Astrocyte (in vitro differentiated cells and primary cell): Measurements from ENCODE around the gene EDN3. TPM values are rescaled to one million over a fixed set of nuclear protein-coding genes. Genes with fewer than 3 reads are reported as not detected.

ENCODE experiments used
- DNase-seq: peaks from one replicate; pipeline ENCODE4 v3.0.0-alpha.2; 2010; ENCODE audit warnings: low read depth
- FAIRE-seq: peaks from 2 replicates; lab custom pipeline; 2011; peaks lifted over from hg19 to GRCh38; lab: Jason Lieb, UNC
- H2AFZ ChIP-seq: 2 replicates; pipeline ENCODE4 v1.6.0; 2012; ENCODE audit warnings: low read depth, low read length, inconsistent platforms
- H3K27ac ChIP-seq: 2 replicates; pipeline ENCODE4 v1.5.1; 2011; ENCODE audit warnings: low read depth, low read length, inconsistent platforms
- H3K27me3 ChIP-seq: 2 replicates; pipeline ENCODE4 v1.6.0; 2011; ENCODE audit warnings: low read length, inconsistent platforms; ENCODE audit not compliant: insufficient read depth
- H3K36me3 ChIP-seq: 2 replicates; pipeline ENCODE4 v1.5.1; 2011; ENCODE audit warnings: low read length, inconsistent platforms; ENCODE audit not compliant: insufficient read depth
- H3K4me1 ChIP-seq: 2 replicates; pipeline ENCODE4 v1.5.1; 2011; ENCODE audit warnings: low read length, inconsistent platforms; ENCODE audit not compliant: insufficient read depth
- H3K4me2 ChIP-seq: 2 replicates; pipeline ENCODE4 v1.6.0; 2012; ENCODE audit warnings: low read length, inconsistent platforms
- H3K4me3 ChIP-seq: 2 replicates; pipeline ENCODE4 v1.5.1; 2011; ENCODE audit warnings: low read depth, mild to moderate bottlenecking, low read length, inconsistent platforms; ENCODE audit not compliant: insufficient read depth
- H3K79me2 ChIP-seq: 2 replicates; pipeline ENCODE4 v1.6.0; 2012; ENCODE audit warnings: mild to moderate bottlenecking, low read length, inconsistent platforms; ENCODE audit not compliant: insufficient read depth
- H3K9ac ChIP-seq: 2 replicates; pipeline ENCODE4 v1.6.0; 2012; ENCODE audit warnings: mild to moderate bottlenecking, low read length, inconsistent platforms
- H3K9me3 ChIP-seq: 2 replicates; pipeline ENCODE4 v1.5.1; 2012; ENCODE audit warnings: low read depth, mild to moderate bottlenecking, low read length, inconsistent platforms; ENCODE audit not compliant: insufficient read depth
- H4K20me1 ChIP-seq: 2 replicates; pipeline ENCODE4 v1.6.0; 2012; ENCODE audit warnings: low read length, inconsistent platforms; ENCODE audit not compliant: insufficient read depth
- H3K27ac Mint-ChIP-seq: one replicate; pipeline ENCODE4 v1.8.0; 2021; ENCODE audit warnings: mild to moderate bottlenecking, mixed read lengths; ENCODE audit not compliant: unreplicated experiment
- H3K27me3 Mint-ChIP-seq: one replicate; pipeline ENCODE4 v1.8.0; 2021; ENCODE audit warnings: low read depth, mixed read lengths; ENCODE audit not compliant: unreplicated experiment
- H3K36me3 Mint-ChIP-seq: one replicate; pipeline ENCODE4 v1.8.0; 2021; ENCODE audit warnings: low read depth, mixed read lengths; ENCODE audit not compliant: unreplicated experiment
- H3K4me1 Mint-ChIP-seq: one replicate; pipeline ENCODE4 v1.8.0; 2021; ENCODE audit warnings: low read depth, mixed read lengths; ENCODE audit not compliant: unreplicated experiment
- H3K4me3 Mint-ChIP-seq: one replicate; pipeline ENCODE4 v1.8.0; 2021; ENCODE audit warnings: mild to moderate bottlenecking, moderate library complexity, mixed read lengths; ENCODE audit not compliant: unreplicated experiment
- H3K9me3 Mint-ChIP-seq: one replicate; pipeline ENCODE4 v1.8.0; 2021; ENCODE audit warnings: mild to moderate bottlenecking, mixed read lengths; ENCODE audit not compliant: unreplicated experiment
- EZH2 ChIP-seq: IDR thresholded peaks from 2 replicates; pipeline ENCODE4 v1.6.1; 2012; ENCODE audit warnings: mild to moderate bottlenecking, low read length, inconsistent platforms; ENCODE audit not compliant: insufficient read depth
- total RNA-seq: library from RNA; stranded (reverse); gene quantifications from 2 replicates; pipeline ENCODE4 v1.2.1, GENCODE V29; 2021
- TF ChIP-seq, protein P1 (sequence below): IDR thresholded peaks from 2 replicates; pipeline ENCODE4 v1.5.1; 2011; ENCODE audit warnings: low read depth, mild to moderate bottlenecking, inconsistent platforms, low read length, moderate library complexity; ENCODE audit not compliant: insufficient read depth

Gene EDN3
- total RNA-seq, 1 donor from 2014 or later: not detected

DNA sequence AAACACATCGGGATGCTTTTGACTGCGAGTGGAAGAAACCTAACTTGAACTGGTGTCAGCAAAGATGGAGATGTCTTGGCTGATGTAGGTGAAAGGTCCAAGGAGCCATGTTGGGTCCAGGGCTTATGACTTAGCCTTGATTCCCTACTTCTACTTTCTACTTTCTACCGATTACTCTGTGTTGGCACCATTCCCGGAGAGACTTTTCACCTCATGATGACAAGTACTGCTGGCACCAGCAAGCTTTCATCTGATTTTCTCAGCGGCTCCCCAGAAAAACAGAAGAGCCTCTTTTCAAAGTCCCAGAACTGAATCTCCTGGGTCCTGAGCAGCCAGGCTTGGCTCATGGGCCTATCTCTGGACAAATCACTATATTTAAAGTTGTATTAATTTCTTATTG lies 4.9 kb upstream of the EDN3 start:
- Mint-ChIP-seq H3K4me3 (no peak overlapping the region), H3K27ac (no peak overlapping the region), H3K4me1 (no peaks in the 10 kb centered on the region), H3K36me3 (no peaks in the 10 kb centered on the region), H3K27me3 (peaks cover 74% of the 10 kb centered on the region), H3K9me3 (no peaks in the 10 kb centered on the region)
- Histone ChIP-seq H3K4me3 (no peak overlapping the region), H3K79me2 (no peaks in the 10 kb centered on the region), H3K27me3 (no peaks in the 10 kb centered on the region), H3K9me3 (peaks cover 4% of the 10 kb centered on the region), H3K4me1 (no peaks in the 10 kb centered on the region), H4K20me1 (no peaks in the 10 kb centered on the region), H3K36me3 (no peaks in the 10 kb centered on the region), H3K9ac (no peak overlapping the region), H2AFZ (no peak overlapping the region), H3K27ac (no peak overlapping the region), H3K4me2 (no peak overlapping the region)
- FAIRE-seq (no peak), DNase-seq (no peak)
- TF ChIP-seq EZH2: no peak
- TF ChIP-seq, protein P1, sequence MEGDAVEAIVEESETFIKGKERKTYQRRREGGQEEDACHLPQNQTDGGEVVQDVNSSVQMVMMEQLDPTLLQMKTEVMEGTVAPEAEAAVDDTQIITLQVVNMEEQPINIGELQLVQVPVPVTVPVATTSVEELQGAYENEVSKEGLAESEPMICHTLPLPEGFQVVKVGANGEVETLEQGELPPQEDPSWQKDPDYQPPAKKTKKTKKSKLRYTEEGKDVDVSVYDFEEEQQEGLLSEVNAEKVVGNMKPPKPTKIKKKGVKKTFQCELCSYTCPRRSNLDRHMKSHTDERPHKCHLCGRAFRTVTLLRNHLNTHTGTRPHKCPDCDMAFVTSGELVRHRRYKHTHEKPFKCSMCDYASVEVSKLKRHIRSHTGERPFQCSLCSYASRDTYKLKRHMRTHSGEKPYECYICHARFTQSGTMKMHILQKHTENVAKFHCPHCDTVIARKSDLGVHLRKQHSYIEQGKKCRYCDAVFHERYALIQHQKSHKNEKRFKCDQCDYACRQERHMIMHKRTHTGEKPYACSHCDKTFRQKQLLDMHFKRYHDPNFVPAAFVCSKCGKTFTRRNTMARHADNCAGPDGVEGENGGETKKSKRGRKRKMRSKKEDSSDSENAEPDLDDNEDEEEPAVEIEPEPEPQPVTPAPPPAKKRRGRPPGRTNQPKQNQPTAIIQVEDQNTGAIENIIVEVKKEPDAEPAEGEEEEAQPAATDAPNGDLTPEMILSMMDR: no peak

DNA sequence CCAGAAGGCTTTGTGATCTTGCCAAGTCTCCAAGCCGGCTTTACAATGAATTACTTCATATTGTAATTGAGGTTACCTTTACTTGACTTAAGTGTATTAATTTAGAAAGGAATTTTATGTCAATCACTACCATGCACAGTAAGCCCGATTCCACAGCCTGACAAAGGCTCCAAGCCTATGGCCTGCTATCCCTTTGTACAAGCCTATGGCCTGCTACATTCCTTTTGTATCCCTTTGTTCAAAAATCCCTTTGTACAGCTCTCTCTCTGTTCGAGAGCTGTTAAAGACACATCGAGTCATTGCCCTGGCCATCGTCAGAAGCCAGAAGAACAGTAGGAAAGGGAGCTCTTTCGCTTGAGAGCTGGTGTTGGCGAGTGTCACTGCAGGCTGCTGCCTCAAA lies 2.7 kb upstream of the EDN3 start:
- Mint-ChIP-seq H3K4me3 (no peak overlapping the region), H3K9me3 (no peaks in the 10 kb centered on the region), H3K27me3 (peaks cover 86% of the 10 kb centered on the region), H3K4me1 (no peaks in the 10 kb centered on the region), H3K27ac (no peak overlapping the region), H3K36me3 (no peaks in the 10 kb centered on the region)
- Histone ChIP-seq H3K27ac (no peak overlapping the region), H3K9ac (no peak overlapping the region), H3K4me1 (no peaks in the 10 kb centered on the region), H3K36me3 (no peaks in the 10 kb centered on the region), H3K9me3 (no peaks in the 10 kb centered on the region), H3K27me3 (no peaks in the 10 kb centered on the region), H3K79me2 (no peaks in the 10 kb centered on the region), H3K4me3 (no peak overlapping the region), H4K20me1 (no peaks in the 10 kb centered on the region), H3K4me2 (no peak overlapping the region), H2AFZ (no peak overlapping the region)
- no peak for DNase-seq
- FAIRE-seq: no peak
- TF ChIP-seq, protein P1: no peak
- TF ChIP-seq EZH2: no peak

DNA sequence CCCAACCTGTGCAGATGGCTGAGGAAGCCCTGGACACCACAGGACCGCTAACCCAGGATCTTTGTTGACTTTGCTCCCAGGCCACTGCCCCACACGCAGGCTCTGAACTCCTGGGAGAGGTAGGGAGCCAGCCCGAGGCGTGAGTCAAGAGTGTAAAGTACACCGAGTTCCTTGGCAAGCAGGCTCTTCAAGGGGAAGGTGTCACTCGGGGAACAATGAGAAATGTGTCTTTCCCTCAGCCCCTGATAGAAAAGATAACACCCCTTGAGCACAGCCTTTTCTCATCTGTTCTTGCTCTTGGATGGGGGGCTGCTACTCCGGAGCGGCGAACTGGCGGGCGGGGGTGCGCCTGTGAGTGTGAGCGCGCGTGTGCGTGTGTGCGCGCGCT lies 472 bp upstream of the EDN3 start:
- Histone ChIP-seq H3K9ac (no peak overlapping the region), H4K20me1 (no peaks in the 10 kb centered on the region), H3K4me2 (no peak overlapping the region), H3K79me2 (no peaks in the 10 kb centered on the region), H3K27me3 (no peaks in the 10 kb centered on the region), H3K27ac (no peak overlapping the region), H3K9me3 (no peaks in the 10 kb centered on the region), H3K36me3 (no peaks in the 10 kb centered on the region), H3K4me3 (no peak overlapping the region), H3K4me1 (no peaks in the 10 kb centered on the region), H2AFZ (no peak overlapping the region)
- Mint-ChIP-seq H3K27me3 (peaks cover 91% of the 10 kb centered on the region), H3K4me1 (no peaks in the 10 kb centered on the region), H3K9me3 (no peaks in the 10 kb centered on the region), H3K36me3 (peaks cover 1% of the 10 kb centered on the region), H3K4me3 (no peak overlapping the region), H3K27ac (no peak overlapping the region)
- TF ChIP-seq, protein P1: no peak
- no peak for TF ChIP-seq EZH2
- DNase-seq: no peak
- FAIRE-seq: no peak
